HEK293 (cell line): ENCODE data around the gene DNAAF8.

Source experiments
- ATF2 ChIP-seq: fragments of 450-650 bp; formaldehyde crosslinking; IDR thresholded peaks from 2 replicates; pipeline ENCODE4 v1.5.1; 2016; ENCODE audit warnings: missing biosample characterization, missing genetic modification characterization, low read depth
- GLIS1 ChIP-seq: fragments of 450-650 bp; formaldehyde crosslinking; IDR thresholded peaks from 2 replicates; pipeline ENCODE4 v1.5.1; 2016; ENCODE audit warnings: missing biosample characterization, missing genetic modification characterization
- KLF8 ChIP-seq: fragments of 450-650 bp; formaldehyde crosslinking; IDR thresholded peaks from 2 replicates; pipeline ENCODE4 v1.5.1; 2016; ENCODE audit warnings: missing biosample characterization, missing genetic modification characterization
- PRDM1 ChIP-seq: fragments of 450-650 bp; formaldehyde crosslinking; IDR thresholded peaks from 2 replicates; pipeline ENCODE4; 2016; ENCODE audit warnings: missing biosample characterization, missing genetic modification characterization
- TRIM28 ChIP-seq: IDR thresholded peaks from 2 replicates; pipeline ENCODE4 v1.6.1; 2011; ENCODE audit warnings: low read length, control low read depth, borderline replicate concordance
- ZNF16 ChIP-seq: fragments of 450-650 bp; formaldehyde crosslinking; IDR thresholded peaks from 2 replicates; pipeline ENCODE4 v1.5.1; 2016; ENCODE audit warnings: low read depth, missing biosample characterization, missing genetic modification characterization
- ZNF174 ChIP-seq: fragments of 450-650 bp; formaldehyde crosslinking; IDR thresholded peaks from 2 replicates; pipeline ENCODE4 v1.5.0; 2017; ENCODE audit warnings: missing biosample characterization, mild to moderate bottlenecking, missing genetic modification characterization
- ZNF221 ChIP-seq: fragments of 450-650 bp; formaldehyde crosslinking; IDR thresholded peaks from 2 replicates; pipeline ENCODE4 v1.5.1; 2017; ENCODE audit warnings: missing biosample characterization, missing genetic modification characterization, borderline replicate concordance
- ZNF324 ChIP-seq: fragments of 450-650 bp; formaldehyde crosslinking; IDR thresholded peaks from 2 replicates; pipeline ENCODE4 v1.5.1; 2016; ENCODE audit warnings: missing biosample characterization, missing genetic modification characterization
- ZNF354C ChIP-seq: fragments of 450-650 bp; formaldehyde crosslinking; IDR thresholded peaks from 2 replicates; pipeline ENCODE4 v1.5.1; 2016; ENCODE audit warnings: missing biosample characterization, missing genetic modification characterization, low read depth, borderline replicate concordance
- ZNF366 ChIP-seq: fragments of 450-650 bp; formaldehyde crosslinking; conservative IDR thresholded peaks from 2 replicates; pipeline ENCODE4 v1.5.1; 2016; ENCODE audit warnings: missing biosample characterization, missing genetic modification characterization
- ZNF426 ChIP-seq: fragments of 450-650 bp; formaldehyde crosslinking; IDR thresholded peaks from 2 replicates; pipeline ENCODE4 v1.5.1; 2017; ENCODE audit warnings: missing biosample characterization, missing genetic modification characterization, mild to moderate bottlenecking, inconsistent platforms, moderate library complexity
- ZNF488 ChIP-seq: fragments of 450-650 bp; formaldehyde crosslinking; IDR thresholded peaks from 2 replicates; pipeline ENCODE4 v1.5.1; 2016; ENCODE audit warnings: missing biosample characterization, missing genetic modification characterization
- ZNF501 ChIP-seq: fragments of 450-650 bp; formaldehyde crosslinking; IDR thresholded peaks from 2 replicates; pipeline ENCODE4 v1.5.1; 2016; ENCODE audit warnings: missing biosample characterization, missing genetic modification characterization
- ZNF560 ChIP-seq: fragments of 450-650 bp; formaldehyde crosslinking; IDR thresholded peaks from 2 replicates; pipeline ENCODE4 v1.5.1; 2017; ENCODE audit warnings: missing biosample characterization, missing genetic modification characterization, borderline replicate concordance
- ZNF629 ChIP-seq: fragments of 450-650 bp; formaldehyde crosslinking; IDR thresholded peaks from 2 replicates; pipeline ENCODE4 v1.5.1; 2017; ENCODE audit warnings: missing biosample characterization, missing genetic modification characterization
- ZNF639 ChIP-seq: fragments of 450-650 bp; formaldehyde crosslinking; IDR thresholded peaks from 2 replicates; pipeline ENCODE4 v1.5.1; 2016; ENCODE audit warnings: missing biosample characterization, missing genetic modification characterization
- ZNF791 ChIP-seq: fragments of 450-650 bp; formaldehyde crosslinking; IDR thresholded peaks from 2 replicates; pipeline ENCODE4 v1.5.1; 2016; ENCODE audit warnings: missing biosample characterization, missing genetic modification characterization
- ZSCAN4 ChIP-seq: fragments of 450-650 bp; formaldehyde crosslinking; IDR thresholded peaks from 2 replicates; pipeline ENCODE4 v1.5.1; 2017; ENCODE audit warnings: missing biosample characterization, missing genetic modification characterization
- TF ChIP-seq, protein P1 (sequence below): fragments of 450-650 bp; formaldehyde crosslinking; IDR thresholded peaks from 2 replicates; pipeline ENCODE4 v1.5.1; 2016; ENCODE audit warnings: missing biosample characterization, missing genetic modification characterization
- TF ChIP-seq, protein P2 (sequence below): fragments of 450-650 bp; IDR thresholded peaks from 2 replicates; pipeline ENCODE4 v1.5.1; 2018; ENCODE audit warnings: missing biosample characterization, mild to moderate bottlenecking, missing genetic modification characterization
- TF ChIP-seq, protein P3 (sequence below): fragments of 450-650 bp; formaldehyde crosslinking; IDR thresholded peaks from 2 replicates; pipeline ENCODE4 v1.5.0; 2017; ENCODE audit warnings: missing biosample characterization, missing genetic modification characterization, borderline replicate concordance
- TF ChIP-seq, protein P4 (sequence below): fragments of 450-650 bp; formaldehyde crosslinking; IDR thresholded peaks from 2 replicates; pipeline ENCODE4 v1.5.1; 2016; ENCODE audit warnings: missing biosample characterization, missing genetic modification characterization
- TF ChIP-seq, protein P5 (sequence below): fragments of 450-650 bp; formaldehyde crosslinking; IDR thresholded peaks from 2 replicates; pipeline ENCODE4 v1.5.1; 2016; ENCODE audit warnings: missing biosample characterization, missing genetic modification characterization

Gene DNAAF8

DNA sequence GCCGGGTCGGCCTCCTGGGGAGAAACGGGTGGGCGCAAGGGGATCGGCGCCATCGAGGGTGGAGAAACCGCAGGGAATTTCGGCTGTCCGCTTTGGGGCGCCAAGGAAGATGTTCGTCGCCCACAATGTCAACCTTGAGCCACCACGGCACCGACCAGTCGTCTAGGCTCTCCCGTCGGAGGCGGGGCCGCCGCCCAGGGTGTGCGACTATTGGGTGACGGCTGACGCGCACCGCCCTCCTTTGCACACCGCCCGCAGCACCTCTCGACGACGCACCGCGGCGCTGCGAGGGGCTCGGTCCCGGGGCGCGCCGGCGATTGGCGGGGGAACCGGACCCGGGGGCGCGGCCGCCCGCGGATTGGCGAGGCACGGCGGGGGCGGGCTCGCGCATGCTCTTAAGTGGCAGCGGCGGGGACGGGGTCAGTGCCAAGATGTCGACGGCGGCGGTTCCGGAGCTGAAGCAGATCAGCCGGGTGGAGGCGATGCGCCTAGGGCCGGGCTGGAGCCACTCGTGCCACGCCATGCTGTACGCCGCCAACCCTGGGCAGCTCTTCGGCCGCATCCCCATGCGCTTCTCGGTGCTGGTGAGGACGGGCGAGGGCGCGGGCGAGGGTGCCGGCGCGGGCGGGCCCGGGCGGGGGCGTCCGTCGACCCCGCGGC lies 40.9 kb upstream of the DNAAF8 start, which contains the start of gene NUDT16L1 (continued):
- no peak for TF ChIP-seq ZNF639 (tag by site-specific recombination)
- no peak for TF ChIP-seq ZNF488 (tag by site-specific recombination)
- TF ChIP-seq, protein P1, sequence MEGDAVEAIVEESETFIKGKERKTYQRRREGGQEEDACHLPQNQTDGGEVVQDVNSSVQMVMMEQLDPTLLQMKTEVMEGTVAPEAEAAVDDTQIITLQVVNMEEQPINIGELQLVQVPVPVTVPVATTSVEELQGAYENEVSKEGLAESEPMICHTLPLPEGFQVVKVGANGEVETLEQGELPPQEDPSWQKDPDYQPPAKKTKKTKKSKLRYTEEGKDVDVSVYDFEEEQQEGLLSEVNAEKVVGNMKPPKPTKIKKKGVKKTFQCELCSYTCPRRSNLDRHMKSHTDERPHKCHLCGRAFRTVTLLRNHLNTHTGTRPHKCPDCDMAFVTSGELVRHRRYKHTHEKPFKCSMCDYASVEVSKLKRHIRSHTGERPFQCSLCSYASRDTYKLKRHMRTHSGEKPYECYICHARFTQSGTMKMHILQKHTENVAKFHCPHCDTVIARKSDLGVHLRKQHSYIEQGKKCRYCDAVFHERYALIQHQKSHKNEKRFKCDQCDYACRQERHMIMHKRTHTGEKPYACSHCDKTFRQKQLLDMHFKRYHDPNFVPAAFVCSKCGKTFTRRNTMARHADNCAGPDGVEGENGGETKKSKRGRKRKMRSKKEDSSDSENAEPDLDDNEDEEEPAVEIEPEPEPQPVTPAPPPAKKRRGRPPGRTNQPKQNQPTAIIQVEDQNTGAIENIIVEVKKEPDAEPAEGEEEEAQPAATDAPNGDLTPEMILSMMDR (tag by site-specific recombination): peak; percentile 44; the same call in 1 of the 2 replicates
- no peak for TF ChIP-seq ZNF324
- TF ChIP-seq TRIM28: no peak
- TF ChIP-seq ZNF501 (tag by site-specific recombination): no peak
- TF ChIP-seq PRDM1 (tag by site-specific recombination): no peak
- TF ChIP-seq ZNF221 (tag by site-specific recombination): no peak
- TF ChIP-seq, protein P2, sequence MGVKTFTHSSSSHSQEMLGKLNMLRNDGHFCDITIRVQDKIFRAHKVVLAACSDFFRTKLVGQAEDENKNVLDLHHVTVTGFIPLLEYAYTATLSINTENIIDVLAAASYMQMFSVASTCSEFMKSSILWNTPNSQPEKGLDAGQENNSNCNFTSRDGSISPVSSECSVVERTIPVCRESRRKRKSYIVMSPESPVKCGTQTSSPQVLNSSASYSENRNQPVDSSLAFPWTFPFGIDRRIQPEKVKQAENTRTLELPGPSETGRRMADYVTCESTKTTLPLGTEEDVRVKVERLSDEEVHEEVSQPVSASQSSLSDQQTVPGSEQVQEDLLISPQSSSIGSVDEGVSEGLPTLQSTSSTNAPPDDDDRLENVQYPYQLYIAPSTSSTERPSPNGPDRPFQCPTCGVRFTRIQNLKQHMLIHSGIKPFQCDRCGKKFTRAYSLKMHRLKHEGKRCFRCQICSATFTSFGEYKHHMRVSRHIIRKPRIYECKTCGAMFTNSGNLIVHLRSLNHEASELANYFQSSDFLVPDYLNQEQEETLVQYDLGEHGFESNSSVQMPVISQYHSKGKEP: no peak
- TF ChIP-seq GLIS1 (tag by site-specific recombination): peak; percentile 20
- TF ChIP-seq ZNF16 (tag by site-specific recombination): no peak
- no peak for TF ChIP-seq ATF2
- TF ChIP-seq ZNF354C (tag by site-specific recombination): no peak
- peak; percentile 77 for TF ChIP-seq KLF8 (tag by site-specific recombination)
- TF ChIP-seq, protein P3, sequence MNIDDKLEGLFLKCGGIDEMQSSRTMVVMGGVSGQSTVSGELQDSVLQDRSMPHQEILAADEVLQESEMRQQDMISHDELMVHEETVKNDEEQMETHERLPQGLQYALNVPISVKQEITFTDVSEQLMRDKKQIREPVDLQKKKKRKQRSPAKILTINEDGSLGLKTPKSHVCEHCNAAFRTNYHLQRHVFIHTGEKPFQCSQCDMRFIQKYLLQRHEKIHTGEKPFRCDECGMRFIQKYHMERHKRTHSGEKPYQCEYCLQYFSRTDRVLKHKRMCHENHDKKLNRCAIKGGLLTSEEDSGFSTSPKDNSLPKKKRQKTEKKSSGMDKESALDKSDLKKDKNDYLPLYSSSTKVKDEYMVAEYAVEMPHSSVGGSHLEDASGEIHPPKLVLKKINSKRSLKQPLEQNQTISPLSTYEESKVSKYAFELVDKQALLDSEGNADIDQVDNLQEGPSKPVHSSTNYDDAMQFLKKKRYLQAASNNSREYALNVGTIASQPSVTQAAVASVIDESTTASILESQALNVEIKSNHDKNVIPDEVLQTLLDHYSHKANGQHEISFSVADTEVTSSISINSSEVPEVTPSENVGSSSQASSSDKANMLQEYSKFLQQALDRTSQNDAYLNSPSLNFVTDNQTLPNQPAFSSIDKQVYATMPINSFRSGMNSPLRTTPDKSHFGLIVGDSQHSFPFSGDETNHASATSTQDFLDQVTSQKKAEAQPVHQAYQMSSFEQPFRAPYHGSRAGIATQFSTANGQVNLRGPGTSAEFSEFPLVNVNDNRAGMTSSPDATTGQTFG (tag by site-specific recombination): no peak
- no peak for TF ChIP-seq ZNF629 (tag by site-specific recombination)
- TF ChIP-seq, protein P4, sequence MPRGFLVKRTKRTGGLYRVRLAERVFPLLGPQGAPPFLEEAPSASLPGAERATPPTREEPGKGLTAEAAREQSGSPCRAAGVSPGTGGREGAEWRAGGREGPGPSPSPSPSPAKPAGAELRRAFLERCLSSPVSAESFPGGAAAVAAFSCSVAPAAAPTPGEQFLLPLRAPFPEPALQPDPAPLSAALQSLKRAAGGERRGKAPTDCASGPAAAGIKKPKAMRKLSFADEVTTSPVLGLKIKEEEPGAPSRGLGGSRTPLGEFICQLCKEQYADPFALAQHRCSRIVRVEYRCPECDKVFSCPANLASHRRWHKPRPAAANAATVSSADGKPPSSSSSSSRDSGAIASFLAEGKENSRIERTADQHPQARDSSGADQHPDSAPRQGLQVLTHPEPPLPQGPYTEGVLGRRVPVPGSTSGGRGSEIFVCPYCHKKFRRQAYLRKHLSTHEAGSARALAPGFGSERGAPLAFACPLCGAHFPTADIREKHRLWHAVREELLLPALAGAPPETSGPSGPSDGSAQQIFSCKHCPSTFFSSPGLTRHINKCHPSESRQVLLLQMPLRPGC (tag by site-specific recombination): no peak
- TF ChIP-seq ZNF366 (tag by site-specific recombination): no peak
- no peak for TF ChIP-seq ZNF174 (tag by site-specific recombination)
- TF ChIP-seq ZNF791 (tag by site-specific recombination): no peak
- TF ChIP-seq, protein P5, sequence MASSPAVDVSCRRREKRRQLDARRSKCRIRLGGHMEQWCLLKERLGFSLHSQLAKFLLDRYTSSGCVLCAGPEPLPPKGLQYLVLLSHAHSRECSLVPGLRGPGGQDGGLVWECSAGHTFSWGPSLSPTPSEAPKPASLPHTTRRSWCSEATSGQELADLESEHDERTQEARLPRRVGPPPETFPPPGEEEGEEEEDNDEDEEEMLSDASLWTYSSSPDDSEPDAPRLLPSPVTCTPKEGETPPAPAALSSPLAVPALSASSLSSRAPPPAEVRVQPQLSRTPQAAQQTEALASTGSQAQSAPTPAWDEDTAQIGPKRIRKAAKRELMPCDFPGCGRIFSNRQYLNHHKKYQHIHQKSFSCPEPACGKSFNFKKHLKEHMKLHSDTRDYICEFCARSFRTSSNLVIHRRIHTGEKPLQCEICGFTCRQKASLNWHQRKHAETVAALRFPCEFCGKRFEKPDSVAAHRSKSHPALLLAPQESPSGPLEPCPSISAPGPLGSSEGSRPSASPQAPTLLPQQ: 0 out of 2 replicates have a peak, but pooled peaks have one; percentile 29
- TF ChIP-seq ZNF560 (tag by site-specific recombination): no peak
- no peak for TF ChIP-seq ZNF426
- TF ChIP-seq ZSCAN4: no peak
